Loucy (cell line): ENCODE measurements around the gene C22orf42.

Experiments
- H2AFZ ChIP-seq: fragments of 200-600 bp; sonication (generic); 2 replicates; pipeline ENCODE4 v1.6.0; 2016; ENCODE audit warnings: antibody characterized with exemption, mild to moderate bottlenecking, low read length, moderate library complexity
- H3F3A ChIP-seq: fragments of 200-600 bp; 2 replicates; pipeline ENCODE4 v1.6.0; 2016; ENCODE audit warnings: antibody characterized with exemption, low read depth, mild to moderate bottlenecking
- H3K27me3 ChIP-seq: fragments of 200-600 bp; sonication (generic); 2 replicates; pipeline ENCODE4 v1.6.1; 2014; ENCODE audit warnings: low read length, mild to moderate bottlenecking; ENCODE audit not compliant: insufficient read depth, poor library complexity, severe bottlenecking
- H3K36me3 ChIP-seq: fragments of 200-600 bp; sonication (generic); 2 replicates; pipeline ENCODE4 v1.6.1; 2016; ENCODE audit warnings: low read length; ENCODE audit not compliant: insufficient read depth
- H3K4me1 ChIP-seq: fragments of 200-600 bp; sonication (generic); 2 replicates; pipeline ENCODE4 v1.5.1; 2014; ENCODE audit warnings: low read length, mild to moderate bottlenecking; ENCODE audit not compliant: insufficient read depth, poor library complexity, severe bottlenecking
- H3K4me2 ChIP-seq: fragments of 200-600 bp; sonication (generic); 2 replicates; pipeline ENCODE4 v1.6.0; 2014; ENCODE audit warnings: antibody characterized with exemption, low read length, low read depth, mild to moderate bottlenecking; ENCODE audit not compliant: poor library complexity, severe bottlenecking
- H3K4me3 ChIP-seq: fragments of 200-600 bp; sonication (generic); 2 replicates; pipeline ENCODE4 v1.5.1; 2014; ENCODE audit warnings: low read length, mild to moderate bottlenecking, mixed read lengths; ENCODE audit not compliant: poor library complexity, severe bottlenecking
- H3K79me2 ChIP-seq: fragments of 200-600 bp; sonication (generic); 2 replicates; pipeline ENCODE4 v1.6.1; 2014; ENCODE audit warnings: low read length; ENCODE audit not compliant: insufficient read depth
- H3K9ac ChIP-seq: fragments of 200-600 bp; sonication (generic); 2 replicates; pipeline ENCODE4 v1.6.0; 2014; ENCODE audit warnings: mild to moderate bottlenecking, low read depth, low read length, moderate library complexity; ENCODE audit not compliant: poor library complexity, severe bottlenecking
- H3K9me2 ChIP-seq: fragments of 200-600 bp; sonication (generic); replicated peaks from 2 replicates; pipeline ENCODE4 v1.6.1; 2016; ENCODE audit warnings: low read depth, low read length, mixed read lengths
- H3K9me3 ChIP-seq: fragments of 200-600 bp; sonication (generic); 2 replicates; pipeline ENCODE4 v1.6.1; 2014; ENCODE audit warnings: mild to moderate bottlenecking, antibody characterized with exemption, low read length, low read depth; ENCODE audit not compliant: insufficient read depth
- H4K20me1 ChIP-seq: fragments of 200-600 bp; sonication (generic); 2 replicates; pipeline ENCODE4 v1.6.0; 2014; ENCODE audit warnings: antibody characterized with exemption, low read length, mild to moderate bottlenecking; ENCODE audit not compliant: insufficient read depth, poor library complexity, severe bottlenecking
- EZH2phosphoT487 ChIP-seq: fragments of 200-600 bp; IDR thresholded peaks from 2 replicates; pipeline ENCODE4 v1.6.1; 2018; ENCODE audit warnings: antibody characterized with exemption, mild to moderate bottlenecking, moderate library complexity, borderline replicate concordance
- TF ChIP-seq, protein P1 (sequence below): fragments of 200-600 bp; sonication (generic); conservative IDR thresholded peaks from 2 replicates; pipeline ENCODE4 v1.5.1; 2014; ENCODE audit warnings: mild to moderate bottlenecking, antibody characterized with exemption, low read length

Gene C22orf42

DNA sequence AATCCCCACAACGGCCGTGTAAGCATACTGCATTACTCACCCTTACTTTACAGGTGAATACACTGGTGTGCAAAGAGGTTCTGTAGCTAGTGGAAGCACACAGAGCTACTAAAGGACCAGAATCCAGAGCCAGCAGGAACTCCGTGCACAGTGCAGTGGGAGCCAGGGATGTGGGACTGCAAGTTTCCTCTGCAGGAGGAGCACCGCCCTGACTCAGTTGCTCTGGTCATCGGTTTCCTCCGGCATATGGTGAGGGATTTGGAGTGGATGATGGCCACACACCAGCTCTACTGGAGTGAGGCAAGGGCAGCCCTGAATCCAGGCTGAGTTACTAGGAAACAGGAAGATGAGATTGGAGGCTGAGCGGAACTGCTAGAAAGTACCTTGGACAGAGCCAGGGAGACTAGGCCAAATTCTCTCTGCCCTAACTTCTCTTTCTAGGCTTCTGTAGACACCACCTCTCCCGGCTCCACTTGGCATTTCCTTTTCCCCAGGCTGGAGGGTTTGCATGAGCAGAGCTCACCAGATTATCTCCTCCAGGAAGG, 18.2 kb upstream of the C22orf42 start:
- TF ChIP-seq, protein P1, sequence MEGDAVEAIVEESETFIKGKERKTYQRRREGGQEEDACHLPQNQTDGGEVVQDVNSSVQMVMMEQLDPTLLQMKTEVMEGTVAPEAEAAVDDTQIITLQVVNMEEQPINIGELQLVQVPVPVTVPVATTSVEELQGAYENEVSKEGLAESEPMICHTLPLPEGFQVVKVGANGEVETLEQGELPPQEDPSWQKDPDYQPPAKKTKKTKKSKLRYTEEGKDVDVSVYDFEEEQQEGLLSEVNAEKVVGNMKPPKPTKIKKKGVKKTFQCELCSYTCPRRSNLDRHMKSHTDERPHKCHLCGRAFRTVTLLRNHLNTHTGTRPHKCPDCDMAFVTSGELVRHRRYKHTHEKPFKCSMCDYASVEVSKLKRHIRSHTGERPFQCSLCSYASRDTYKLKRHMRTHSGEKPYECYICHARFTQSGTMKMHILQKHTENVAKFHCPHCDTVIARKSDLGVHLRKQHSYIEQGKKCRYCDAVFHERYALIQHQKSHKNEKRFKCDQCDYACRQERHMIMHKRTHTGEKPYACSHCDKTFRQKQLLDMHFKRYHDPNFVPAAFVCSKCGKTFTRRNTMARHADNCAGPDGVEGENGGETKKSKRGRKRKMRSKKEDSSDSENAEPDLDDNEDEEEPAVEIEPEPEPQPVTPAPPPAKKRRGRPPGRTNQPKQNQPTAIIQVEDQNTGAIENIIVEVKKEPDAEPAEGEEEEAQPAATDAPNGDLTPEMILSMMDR, result no peak
- no peaks in the 10 kb centered on the region for H3K27me3 ChIP-seq
- no peak overlapping the region for H2AFZ ChIP-seq
- no peaks in the 10 kb centered on the region for H3K79me2 ChIP-seq
- H4K20me1 ChIP-seq, result no peaks in the 10 kb centered on the region
- H3K9me3 ChIP-seq, result no peaks in the 10 kb centered on the region
- H3K4me1 ChIP-seq, result no peaks in the 10 kb centered on the region
- H3K4me3 ChIP-seq, result no peak overlapping the region
- no peak overlapping the region for H3K9ac ChIP-seq
- H3K36me3 ChIP-seq, result no peaks in the 10 kb centered on the region
- H3F3A ChIP-seq, result no peaks in the 10 kb centered on the region
- no peak overlapping the region for H3K4me2 ChIP-seq
- no peaks in the 10 kb centered on the region for H3K9me2 ChIP-seq

DNA sequence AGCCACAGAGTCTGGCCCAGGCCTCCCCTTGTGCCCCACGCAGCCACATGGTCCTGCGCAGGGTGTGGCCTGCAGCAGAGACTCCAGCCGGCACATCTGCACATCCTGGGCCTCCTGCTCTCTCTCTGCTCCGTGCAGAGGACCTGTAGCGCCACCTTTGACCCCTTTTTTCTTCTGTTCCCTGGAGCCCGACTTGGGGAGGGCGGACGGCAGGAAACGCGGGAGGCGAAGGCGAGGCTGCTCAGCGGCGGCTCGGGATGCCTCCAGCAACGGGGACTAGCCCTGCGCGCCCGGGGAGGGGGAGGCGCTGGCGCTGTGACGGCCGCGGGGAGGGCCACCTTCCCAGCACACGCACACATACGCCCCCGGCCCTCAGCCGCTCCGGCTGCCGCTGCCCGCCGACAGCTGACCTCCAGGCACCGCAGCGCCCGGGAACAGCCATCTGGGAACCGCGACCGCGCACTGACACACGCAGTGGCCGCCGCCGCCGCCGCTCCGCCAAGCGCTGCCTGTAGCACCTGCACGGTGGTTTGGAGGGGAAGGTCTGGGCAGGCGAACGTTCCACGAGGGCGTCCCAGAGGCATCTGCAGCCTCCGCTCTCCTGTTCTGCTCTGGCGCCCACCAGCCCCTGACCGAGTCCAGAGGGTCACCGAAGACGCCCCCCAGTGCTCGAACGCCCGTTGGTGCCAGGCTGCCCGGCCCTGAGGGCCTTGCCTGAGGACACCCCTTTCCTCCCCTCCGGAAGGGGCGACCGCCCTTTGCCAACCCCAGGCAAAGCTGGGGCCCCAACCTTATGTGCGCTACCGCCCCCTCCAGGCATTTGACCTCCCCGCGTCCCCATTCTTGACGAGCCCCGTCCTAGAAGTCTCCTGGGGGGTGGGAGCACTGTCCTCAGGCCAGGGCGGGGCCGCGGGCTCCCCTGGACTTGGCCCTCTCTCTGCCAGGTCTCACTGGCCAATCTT, 16.9 kb upstream of the C22orf42 start:
- Histone ChIP-seq H3K4me1 (no peaks in the 10 kb centered on the region), H3K9me2 (no peaks in the 10 kb centered on the region), H3K27me3 (no peaks in the 10 kb centered on the region), H3K9me3 (no peaks in the 10 kb centered on the region), H4K20me1 (no peaks in the 10 kb centered on the region), H3F3A (no peaks in the 10 kb centered on the region), H3K36me3 (no peaks in the 10 kb centered on the region), H3K4me2 (no peak overlapping the region), H3K9ac (no peak overlapping the region), H3K79me2 (no peaks in the 10 kb centered on the region), H3K4me3 (no peak overlapping the region), H2AFZ (no peak overlapping the region)
- no peak for TF ChIP-seq EZH2phosphoT487
- TF ChIP-seq, protein P1, result no peak

DNA sequence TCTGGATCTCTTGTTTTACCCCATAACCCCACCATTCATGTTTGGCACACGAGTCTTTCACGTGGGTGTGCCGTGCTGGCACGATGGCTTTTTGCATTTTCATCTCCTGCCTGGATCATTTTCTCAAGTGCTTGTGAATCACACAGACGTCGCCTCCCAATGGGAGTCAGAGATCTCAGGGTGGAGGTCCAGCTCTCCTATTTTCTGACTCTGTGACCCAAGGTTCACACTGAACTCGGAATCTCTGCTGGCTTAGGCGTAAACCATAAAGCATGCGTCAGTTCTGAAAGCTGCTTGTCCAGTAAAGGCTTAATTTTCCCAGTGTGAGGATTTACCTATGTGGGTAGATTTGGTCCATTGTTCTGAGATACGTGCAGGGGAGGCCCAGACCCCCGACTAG, 16.0 kb upstream of the C22orf42 start:
- no peak for TF ChIP-seq EZH2phosphoT487
- TF ChIP-seq, protein P1, result no peak
- no peaks in the 10 kb centered on the region for H3F3A ChIP-seq
- no peak overlapping the region for H2AFZ ChIP-seq
- H3K9ac ChIP-seq, result no peak overlapping the region
- no peaks in the 10 kb centered on the region for H3K9me3 ChIP-seq
- no peak overlapping the region for H3K4me2 ChIP-seq
- H3K79me2 ChIP-seq, result no peaks in the 10 kb centered on the region
- H3K9me2 ChIP-seq, result no peaks in the 10 kb centered on the region
- no peaks in the 10 kb centered on the region for H4K20me1 ChIP-seq
- no peak overlapping the region for H3K4me3 ChIP-seq
- H3K27me3 ChIP-seq, result no peaks in the 10 kb centered on the region
- no peaks in the 10 kb centered on the region for H3K4me1 ChIP-seq
- no peaks in the 10 kb centered on the region for H3K36me3 ChIP-seq
